Glutamatergic neuron (in vitro differentiated cells): Measurements from ENCODE around the gene GHITM. TPM values are rescaled to one million over a fixed set of nuclear protein-coding genes. Genes with fewer than 3 reads are reported as not detected.

Source experiments
- DNase-seq: peaks from one replicate; pipeline ENCODE4 v3.0.0; 2022
- H3K27ac Mint-ChIP-seq: one replicate; pipeline ENCODE4 v1.8.0; 2020; ENCODE audit warnings: mild to moderate bottlenecking, mixed read lengths, inconsistent platforms; ENCODE audit not compliant: unreplicated experiment
- H3K27me3 Mint-ChIP-seq: one replicate; pipeline ENCODE4 v1.8.0; 2020; ENCODE audit warnings: mild to moderate bottlenecking, moderate library complexity, mixed read lengths, inconsistent platforms; ENCODE audit not compliant: unreplicated experiment
- H3K36me3 Mint-ChIP-seq: one replicate; pipeline ENCODE4 v1.8.0; 2020; ENCODE audit warnings: mild to moderate bottlenecking, mixed read lengths, inconsistent platforms; ENCODE audit not compliant: unreplicated experiment
- H3K4me1 Mint-ChIP-seq: one replicate; pipeline ENCODE4 v1.8.0; 2020; ENCODE audit warnings: mild to moderate bottlenecking, low read depth, mixed read lengths, inconsistent platforms; ENCODE audit not compliant: unreplicated experiment
- H3K4me3 Mint-ChIP-seq: one replicate; pipeline ENCODE4 v1.8.0; 2020; ENCODE audit warnings: mild to moderate bottlenecking, mixed read lengths, inconsistent platforms; ENCODE audit not compliant: unreplicated experiment
- H3K9me3 Mint-ChIP-seq: one replicate; pipeline ENCODE4 v1.8.0; 2020; ENCODE audit warnings: mild to moderate bottlenecking, moderate library complexity, mixed read lengths, inconsistent platforms; ENCODE audit not compliant: unreplicated experiment
- CTCF ChIP-seq: fragments of 200-600 bp; sonication (generic); IDR thresholded peaks from one replicate; pipeline ENCODE4 v1.5.0; 2021; ENCODE audit not compliant: partially characterized antibody, unreplicated experiment
- long read RNA-seq: library from polyadenylated mRNA; unstranded; transcript quantifications from one replicate; pipeline ENCODE4 v2.0.0, GENCODE V29; 2020; ENCODE audit not compliant: unreplicated experiment
- total RNA-seq: library from RNA; stranded (reverse); fragmentation: NEBNext Ultra II Directional; extraction: Animal tissue kit (Norgen Biotek cat#: 25700); gene quantifications from one replicate; pipeline ENCODE4 v1.2.1, GENCODE V29; 2021; ENCODE audit not compliant: unreplicated experiment

Gene GHITM, protein sequence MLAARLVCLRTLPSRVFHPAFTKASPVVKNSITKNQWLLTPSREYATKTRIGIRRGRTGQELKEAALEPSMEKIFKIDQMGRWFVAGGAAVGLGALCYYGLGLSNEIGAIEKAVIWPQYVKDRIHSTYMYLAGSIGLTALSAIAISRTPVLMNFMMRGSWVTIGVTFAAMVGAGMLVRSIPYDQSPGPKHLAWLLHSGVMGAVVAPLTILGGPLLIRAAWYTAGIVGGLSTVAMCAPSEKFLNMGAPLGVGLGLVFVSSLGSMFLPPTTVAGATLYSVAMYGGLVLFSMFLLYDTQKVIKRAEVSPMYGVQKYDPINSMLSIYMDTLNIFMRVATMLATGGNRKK
- total RNA-seq: 120 TPM
- long read RNA-seq, transcript GHITM-201 (9 exons, 2,128 nt): major isoform, 288 of 311 reads
- long read RNA-seq, partial matches to known transcripts: 18 of 311 reads
- long read RNA-seq, other reads (novel, unspliced or antisense): 5 of 311 reads

DNA sequence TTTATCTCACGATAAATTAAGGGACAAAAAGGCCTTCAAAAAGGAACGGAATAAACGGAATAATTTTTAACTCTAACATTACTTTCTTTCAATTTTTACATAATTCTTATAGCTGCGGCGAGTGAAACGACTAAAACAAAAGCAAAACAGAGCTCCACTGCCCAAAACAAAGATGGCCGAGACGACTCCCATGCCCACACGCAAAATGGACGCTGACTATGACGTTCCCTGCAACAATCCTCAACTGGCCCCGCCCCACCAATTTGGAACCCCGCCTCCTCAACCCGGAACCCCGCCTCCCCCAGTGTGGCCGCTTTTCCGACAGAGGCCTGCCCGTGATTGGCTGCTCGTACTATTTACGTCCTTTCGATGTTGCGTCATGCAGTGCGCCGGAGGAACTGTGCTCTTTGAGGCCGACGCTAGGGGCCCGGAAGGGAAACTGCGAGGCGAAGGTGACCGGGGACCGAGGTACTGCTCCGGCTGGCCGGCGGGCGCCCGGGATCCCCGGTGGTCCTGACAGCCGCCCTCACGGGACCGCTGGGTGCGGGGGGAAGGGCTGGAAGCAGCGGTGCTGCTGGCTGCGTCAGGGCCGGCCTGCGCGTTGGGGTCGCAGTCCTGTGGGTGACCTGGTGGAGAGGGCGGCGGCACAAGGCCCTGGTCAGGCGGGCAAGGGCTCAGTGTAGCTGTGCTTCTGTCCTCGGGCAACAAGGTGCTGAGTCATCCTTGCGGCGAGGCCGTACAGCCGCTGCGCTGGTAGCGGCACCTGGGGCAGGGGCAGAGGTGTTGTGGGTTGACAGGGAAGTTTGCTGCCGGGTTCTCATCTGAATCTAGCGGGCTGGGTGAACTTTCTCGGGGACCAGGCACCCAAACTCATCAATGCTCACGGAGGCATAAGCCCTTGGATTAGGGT, at the start of gene GHITM:
Gene GHITM, plus strand, starts transcription at position 384 of the 910 bp plus-strand sequence. CDS start 1,992 bp downstream, outside the sequence.
- Mint-ChIP-seq H3K9me3 (peaks cover 7% of the 10 kb centered on the region), H3K4me1 (peaks cover 9% of the 10 kb centered on the region), H3K27ac (peak within 1 kb of the TSS; percentile 95), H3K36me3 (no peaks in the 10 kb centered on the region), H3K4me3 (peak within 1 kb of the TSS; percentile 96), H3K27me3 (peaks cover 4% of the 10 kb centered on the region)
- TF ChIP-seq CTCF: peak; percentile 57
- peak; percentile 99 for DNase-seq

DNA sequence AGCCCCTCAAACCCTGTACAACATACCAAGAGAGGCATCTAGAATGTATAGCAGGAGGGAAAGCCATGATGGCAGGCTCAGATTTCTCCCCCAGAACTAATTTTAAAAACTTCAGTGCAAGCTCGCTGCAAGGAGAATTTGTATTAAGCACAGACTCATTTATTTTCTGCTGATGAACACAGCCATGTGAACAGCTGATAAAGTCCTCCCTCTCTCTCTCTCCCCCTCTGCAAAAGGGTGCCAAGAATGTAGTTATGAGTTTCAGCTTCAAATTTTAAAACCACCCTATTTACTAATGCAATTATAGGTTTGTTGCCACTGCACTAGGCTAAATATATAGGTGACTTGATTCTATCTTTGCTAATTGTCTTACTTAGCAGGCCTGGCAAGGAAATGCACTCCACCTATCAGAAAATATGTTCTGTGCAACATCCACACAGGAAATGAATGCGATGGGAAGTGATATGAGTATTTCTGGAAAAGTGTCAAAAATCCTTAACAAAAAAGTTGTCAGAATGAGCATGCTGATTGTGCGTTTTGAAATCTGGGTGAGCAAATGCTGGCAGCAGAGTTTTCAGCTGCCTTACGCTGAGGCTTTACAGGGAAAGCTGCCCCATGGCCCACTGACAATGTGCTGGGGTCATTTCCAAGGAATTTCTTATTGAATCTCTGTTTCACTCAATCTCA, 43.4 kb upstream of the GHITM start:
- H3K4me1 Mint-ChIP-seq: peaks cover 2% of the 10 kb centered on the region
- H3K9me3 Mint-ChIP-seq: no peaks in the 10 kb centered on the region
- no peak for TF ChIP-seq CTCF
- no peaks in the 10 kb centered on the region for H3K36me3 Mint-ChIP-seq
- no peak overlapping the region for H3K27ac Mint-ChIP-seq
- DNase-seq: no peak
- no peak overlapping the region for H3K4me3 Mint-ChIP-seq
- H3K27me3 Mint-ChIP-seq: no peaks in the 10 kb centered on the region

DNA sequence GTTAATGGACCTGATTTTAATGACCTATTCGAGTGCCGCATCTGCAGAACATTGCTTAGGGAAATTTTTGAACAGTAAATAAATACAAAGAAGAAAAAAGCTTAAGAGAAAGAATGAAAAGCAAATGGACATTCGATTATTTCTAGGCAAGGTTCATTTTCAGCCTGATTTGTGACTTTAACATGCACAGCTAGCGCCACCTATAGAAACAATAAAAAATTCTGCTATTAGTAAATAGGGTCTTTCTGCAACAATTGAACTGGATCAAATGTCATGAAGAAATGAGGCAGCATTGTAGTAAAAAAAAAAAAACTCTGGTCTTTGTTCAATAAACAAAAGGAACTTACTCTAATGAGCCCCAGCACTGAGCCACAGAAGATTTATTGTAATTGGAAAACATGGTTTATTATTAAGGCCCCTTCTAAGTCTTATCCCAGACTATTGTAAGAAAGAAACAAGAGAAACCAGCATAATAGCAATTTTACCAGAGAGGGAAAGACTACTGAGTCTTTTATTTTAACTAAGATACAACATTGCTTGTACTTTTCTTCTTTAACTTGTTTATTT, 41.4 kb upstream of the GHITM start:
- Mint-ChIP-seq H3K27me3 (no peaks in the 10 kb centered on the region), H3K36me3 (no peaks in the 10 kb centered on the region), H3K9me3 (no peaks in the 10 kb centered on the region), H3K27ac (no peak overlapping the region), H3K4me1 (peaks cover 2% of the 10 kb centered on the region), H3K4me3 (no peak overlapping the region)
- TF ChIP-seq CTCF: peak; percentile 51
- DNase-seq: no peak

GRCh38 chr10:84098667-84099066, 40.6 kb upstream of the GHITM start:
- TF ChIP-seq CTCF: no peak
- Mint-ChIP-seq H3K36me3 (no peaks in the 10 kb centered on the region), H3K4me1 (peaks cover 2% of the 10 kb centered on the region), H3K4me3 (no peak overlapping the region), H3K27me3 (no peaks in the 10 kb centered on the region), H3K9me3 (no peaks in the 10 kb centered on the region), H3K27ac (no peak overlapping the region)
- DNase-seq: no peak
